WTC11 (cell line): ENCODE data around the gene UBA3. TPM values are rescaled to one million over a fixed set of nuclear protein-coding genes. Genes with fewer than 3 reads are reported as not detected.

Source experiments
- ATAC-seq: fragments of 200-7000 bp; cut with Tn5 transposase; 2 replicates; pipeline ENCODE4 v1.10.0; 2021; ENCODE audit warnings: mild to moderate bottlenecking, moderate library complexity
- CTCF ChIA-PET: fragments of 300-600 bp; sonication (Branson Sonifier 250); formaldehyde crosslinking; loops from one replicate; lab custom pipeline; 2021; ENCODE audit warnings: antibody characterized with exemption; lab: Charles Lee
- POLR2A ChIA-PET: fragments of 350-600 bp; sonication (Branson Sonifier 250); formaldehyde crosslinking; loops from one replicate; lab custom pipeline; 2021; ENCODE audit warnings: antibody characterized with exemption; lab: Charles Lee
- DNase-seq: peaks from one replicate; pipeline ENCODE4 v3.0.0; 2021; ENCODE audit warnings: low spot score
- H3K27ac Mint-ChIP-seq: 2 replicates; pipeline ENCODE4 v1.8.0; 2021; ENCODE audit warnings: mixed read lengths
- H3K27me3 Mint-ChIP-seq: 2 replicates; pipeline ENCODE4 v1.8.0; 2021; ENCODE audit warnings: low read depth, mild to moderate bottlenecking, moderate library complexity, mixed read lengths
- H3K36me3 Mint-ChIP-seq: 2 replicates; pipeline ENCODE4 v1.8.0; 2021; ENCODE audit warnings: mixed read lengths
- H3K4me1 Mint-ChIP-seq: 2 replicates; pipeline ENCODE4 v1.8.0; 2022; ENCODE audit warnings: mixed read lengths
- H3K4me3 Mint-ChIP-seq: 2 replicates; pipeline ENCODE4 v1.8.0; 2021; ENCODE audit warnings: mild to moderate bottlenecking, moderate library complexity, mixed read lengths
- H3K9me3 Mint-ChIP-seq: 2 replicates; pipeline ENCODE4 v1.8.0; 2021; ENCODE audit warnings: mixed read lengths
- CBFB ChIP-seq: sonication (generic); formaldehyde crosslinking; IDR thresholded peaks from 2 replicates; pipeline ENCODE4 v1.8.1; 2022; ENCODE audit warnings: mild to moderate bottlenecking, low read depth, missing genetic modification reagents
- ELF4 ChIP-seq: sonication (generic); formaldehyde crosslinking; IDR thresholded peaks from 2 replicates; pipeline ENCODE4 v1.8.1; 2022; ENCODE audit warnings: low read depth, mild to moderate bottlenecking, moderate library complexity, missing genetic modification reagents
- FOXK1 ChIP-seq: sonication (generic); formaldehyde crosslinking; IDR thresholded peaks from 2 replicates; pipeline ENCODE4 v1.8.0; 2022; ENCODE audit warnings: mild to moderate bottlenecking, moderate library complexity, missing genetic modification reagents
- FOXP1 ChIP-seq: sonication (generic); formaldehyde crosslinking; IDR thresholded peaks from 2 replicates; pipeline ENCODE4 v1.8.0; 2022; ENCODE audit warnings: missing genetic modification reagents, mild to moderate bottlenecking, moderate library complexity, borderline replicate concordance
- JAZF1 ChIP-seq: fragments of 250-450 bp; sonication (Bioruptor Pico); IDR thresholded peaks from 2 replicates; pipeline ENCODE4 v1.9.0; 2021; ENCODE audit warnings: moderate library complexity, mild to moderate bottlenecking, inconsistent platforms
- NFE2L1 ChIP-seq: sonication (generic); formaldehyde crosslinking; IDR thresholded peaks from 2 replicates; pipeline ENCODE4 v1.8.1; 2023; ENCODE audit warnings: missing genetic modification reagents
- NR1H2 ChIP-seq: sonication (generic); formaldehyde crosslinking; IDR thresholded peaks from 2 replicates; pipeline ENCODE4 v1.9.0; 2021; ENCODE audit warnings: mild to moderate bottlenecking, moderate library complexity, missing genetic modification reagents
- PRRX2 ChIP-seq: fragments of 250-450 bp; sonication (Bioruptor Pico); IDR thresholded peaks from 2 replicates; pipeline ENCODE4 v1.8.0; 2021; ENCODE audit warnings: mild to moderate bottlenecking
- RELA ChIP-seq: sonication (generic); formaldehyde crosslinking; IDR thresholded peaks from 2 replicates; pipeline ENCODE4 v1.8.1; 2022; ENCODE audit warnings: missing genetic modification reagents, mild to moderate bottlenecking, borderline replicate concordance
- STAT6 ChIP-seq: sonication (generic); formaldehyde crosslinking; conservative IDR thresholded peaks from 2 replicates; pipeline ENCODE4 v1.8.1; 2023; ENCODE audit warnings: mild to moderate bottlenecking, low read depth, missing genetic modification reagents, moderate library complexity
- TP53 ChIP-seq: sonication (generic); formaldehyde crosslinking; IDR thresholded peaks from 2 replicates; pipeline ENCODE4 v1.8.1; 2023; ENCODE audit warnings: mild to moderate bottlenecking, missing genetic modification reagents
- USF2 ChIP-seq: sonication (generic); formaldehyde crosslinking; IDR thresholded peaks from 2 replicates; pipeline ENCODE4 v1.8.1; 2023; ENCODE audit warnings: mild to moderate bottlenecking, missing genetic modification reagents, moderate library complexity
- ZMAT4 ChIP-seq: fragments of 250-450 bp; sonication (Bioruptor Pico); IDR thresholded peaks from 2 replicates; pipeline ENCODE4 v1.9.0; 2021; ENCODE audit warnings: mild to moderate bottlenecking
- ZNF138 ChIP-seq: sonication (generic); formaldehyde crosslinking; conservative IDR thresholded peaks from 2 replicates; pipeline ENCODE4 v1.8.1; 2022; ENCODE audit warnings: mild to moderate bottlenecking, moderate library complexity, missing genetic modification reagents
- ZNF232 ChIP-seq: sonication (generic); formaldehyde crosslinking; IDR thresholded peaks from 2 replicates; pipeline ENCODE4 v1.8.0; 2022; ENCODE audit warnings: mild to moderate bottlenecking, missing genetic modification reagents
- ZNF396 ChIP-seq: fragments of 250-450 bp; sonication (Bioruptor Pico); IDR thresholded peaks from 2 replicates; pipeline ENCODE4 v1.8.0; 2021; ENCODE audit warnings: mild to moderate bottlenecking, moderate library complexity, borderline replicate concordance
- ZNF532 ChIP-seq: fragments of 250-450 bp; sonication (Bioruptor Pico); IDR thresholded peaks from 2 replicates; pipeline ENCODE4 v1.9.0; 2021; ENCODE audit warnings: mild to moderate bottlenecking, borderline replicate concordance
- ZNF671 ChIP-seq: fragments of 250-450 bp; sonication (Bioruptor Pico); IDR thresholded peaks from 2 replicates; pipeline ENCODE4 v1.8.0; 2021; ENCODE audit warnings: mild to moderate bottlenecking
- total RNA-seq: library from RNA; stranded (reverse); gene quantifications from 3 replicates; pipeline ENCODE4 v1.2.3, GENCODE V29; 2021
- TF ChIP-seq, protein P1 (sequence below): fragments of 250-450 bp; sonication (Bioruptor Pico); IDR thresholded peaks from 2 replicates; pipeline ENCODE4 v1.8.0; 2021; ENCODE audit warnings: mild to moderate bottlenecking
- TF ChIP-seq, protein P2 (sequence below): sonication (generic); formaldehyde crosslinking; IDR thresholded peaks from 2 replicates; pipeline ENCODE4 v1.8.1; 2023; ENCODE audit warnings: mild to moderate bottlenecking, missing genetic modification reagents

UBA3 gene
- total RNA-seq, 1 experiment from 2014 or later = 75.0 TPM

DNA sequence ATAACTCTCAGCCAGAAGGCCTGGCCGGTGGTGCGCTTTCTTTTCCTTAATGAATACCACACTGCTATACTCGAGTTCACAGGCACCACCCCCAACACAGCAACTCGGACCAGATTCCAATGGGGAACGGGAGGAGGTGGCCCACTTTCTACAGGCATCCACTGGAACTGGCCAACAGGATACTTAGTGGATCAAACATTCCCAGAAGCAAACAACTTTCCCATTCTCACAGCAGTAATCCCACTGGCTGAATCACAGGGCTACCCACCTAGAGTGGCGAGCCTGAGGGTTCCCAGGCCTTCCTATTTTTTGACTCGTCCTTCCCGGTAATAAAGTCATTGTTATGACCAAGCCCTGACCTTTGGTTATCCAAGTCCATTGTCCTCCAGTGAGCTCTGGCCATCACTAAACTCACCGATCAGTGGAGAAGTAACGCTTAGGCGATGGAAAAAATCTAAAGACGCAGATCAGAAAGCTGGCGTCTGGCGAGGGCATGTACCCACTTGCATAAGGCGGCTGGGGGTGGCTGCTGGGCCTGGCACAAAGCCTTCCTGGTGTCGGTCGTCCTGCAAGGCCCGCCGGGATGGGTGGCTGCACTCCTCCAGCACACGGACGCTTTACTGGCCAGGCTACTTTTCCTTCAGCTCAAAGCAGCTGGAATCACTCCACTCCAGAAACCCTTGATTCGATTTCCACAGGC lies 67.9 kb downstream of the UBA3 start:
- Mint-ChIP-seq H3K27me3 (peaks cover 3% of the 10 kb centered on the region; the same call in 1 of the 2 replicates), H3K36me3 (peaks cover 23% of the 10 kb centered on the region), H3K9me3 (no peaks in the 10 kb centered on the region; the same call in 1 of the 2 replicates)
- ChIA-PET CTCF (interaction anchor here (2.3 kb wide), 1 partner anchor 39 kb away, joined by 6 read pairs; no protein-coding TSS in a partner anchor), POLR2A (interaction anchor here (1.9 kb wide), 1 partner anchor 40 kb away, joined by 7 read pairs; the partner anchor contains the start of gene TMF1)
- peak; percentile 10 for ATAC-seq
- peak; percentile 29 for DNase-seq
- no peak for TF ChIP-seq USF2 (CRISPR knock-in tag)
- TF ChIP-seq FOXK1 = no peak
- TF ChIP-seq, protein P1, sequence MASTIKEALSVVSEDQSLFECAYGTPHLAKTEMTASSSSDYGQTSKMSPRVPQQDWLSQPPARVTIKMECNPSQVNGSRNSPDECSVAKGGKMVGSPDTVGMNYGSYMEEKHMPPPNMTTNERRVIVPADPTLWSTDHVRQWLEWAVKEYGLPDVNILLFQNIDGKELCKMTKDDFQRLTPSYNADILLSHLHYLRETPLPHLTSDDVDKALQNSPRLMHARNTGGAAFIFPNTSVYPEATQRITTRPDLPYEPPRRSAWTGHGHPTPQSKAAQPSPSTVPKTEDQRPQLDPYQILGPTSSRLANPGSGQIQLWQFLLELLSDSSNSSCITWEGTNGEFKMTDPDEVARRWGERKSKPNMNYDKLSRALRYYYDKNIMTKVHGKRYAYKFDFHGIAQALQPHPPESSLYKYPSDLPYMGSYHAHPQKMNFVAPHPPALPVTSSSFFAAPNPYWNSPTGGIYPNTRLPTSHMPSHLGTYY (CRISPR knock-in tag) = no peak
- TF ChIP-seq JAZF1 (CRISPR knock-in tag) = no peak
- TF ChIP-seq ZNF138 (CRISPR knock-in tag) = no peak
- TF ChIP-seq ZMAT4 (CRISPR knock-in tag) = no peak
- TF ChIP-seq RELA = no peak
- no peak for TF ChIP-seq ZNF232 (CRISPR knock-in tag)
- TF ChIP-seq, protein P2, sequence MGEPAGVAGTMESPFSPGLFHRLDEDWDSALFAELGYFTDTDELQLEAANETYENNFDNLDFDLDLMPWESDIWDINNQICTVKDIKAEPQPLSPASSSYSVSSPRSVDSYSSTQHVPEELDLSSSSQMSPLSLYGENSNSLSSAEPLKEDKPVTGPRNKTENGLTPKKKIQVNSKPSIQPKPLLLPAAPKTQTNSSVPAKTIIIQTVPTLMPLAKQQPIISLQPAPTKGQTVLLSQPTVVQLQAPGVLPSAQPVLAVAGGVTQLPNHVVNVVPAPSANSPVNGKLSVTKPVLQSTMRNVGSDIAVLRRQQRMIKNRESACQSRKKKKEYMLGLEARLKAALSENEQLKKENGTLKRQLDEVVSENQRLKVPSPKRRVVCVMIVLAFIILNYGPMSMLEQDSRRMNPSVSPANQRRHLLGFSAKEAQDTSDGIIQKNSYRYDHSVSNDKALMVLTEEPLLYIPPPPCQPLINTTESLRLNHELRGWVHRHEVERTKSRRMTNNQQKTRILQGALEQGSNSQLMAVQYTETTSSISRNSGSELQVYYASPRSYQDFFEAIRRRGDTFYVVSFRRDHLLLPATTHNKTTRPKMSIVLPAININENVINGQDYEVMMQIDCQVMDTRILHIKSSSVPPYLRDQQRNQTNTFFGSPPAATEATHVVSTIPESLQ (CRISPR knock-in tag) = no peak
- TF ChIP-seq FOXP1 = no peak
- no peak for TF ChIP-seq ZNF532
- no peak for TF ChIP-seq PRRX2 (CRISPR knock-in tag)
- TF ChIP-seq ELF4 (CRISPR knock-in tag) = no peak
- TF ChIP-seq, all 79 proteins: peak for 0
- H3K4me3 Mint-ChIP-seq = peak overlapping the region; percentile 78
- H3K27ac Mint-ChIP-seq = peak overlapping the region; percentile 80
- peaks cover 72% of the 10 kb centered on the region for H3K4me1 Mint-ChIP-seq

- peak overlapping the region; percentile 94 for H3K27ac Mint-ChIP-seq
- peaks cover 3% of the 10 kb centered on the region; the same call in 1 of the 2 replicates for H3K27me3 Mint-ChIP-seq
- H3K4me1 Mint-ChIP-seq = peaks cover 68% of the 10 kb centered on the region
- no peak for DNase-seq
- POLR2A ChIA-PET = no interaction called here
- ATAC-seq = no peak
- no peaks in the 10 kb centered on the region for H3K9me3 Mint-ChIP-seq
- peak overlapping the region; percentile 47 for H3K4me3 Mint-ChIP-seq
- H3K36me3 Mint-ChIP-seq = peaks cover 25% of the 10 kb centered on the region
- CTCF ChIA-PET = interaction anchor here (1.9 kb wide), 1 partner anchor 110 kb away, joined by 5 read pairs; no protein-coding TSS in a partner anchor
- TF ChIP-seq STAT6 (CRISPR knock-in tag) = no peak
- no peak for TF ChIP-seq NR1H2 (CRISPR knock-in tag)
- no peak for TF ChIP-seq FOXK1
- no peak for TF ChIP-seq CBFB (CRISPR knock-in tag)
- no peak for TF ChIP-seq TP53 (CRISPR knock-in tag)
- no peak for TF ChIP-seq ZNF671 (CRISPR knock-in tag)
- TF ChIP-seq NFE2L1 (CRISPR knock-in tag) = no peak
- no peak for TF ChIP-seq ZNF396
Observed at GRCh38 chr3:69011096-69011730, 69.0 kb downstream of the UBA3 start.
